HFFc6 (cell line): ENCODE measurements around the gene A1BG. TPM values are rescaled to one million over a fixed set of nuclear protein-coding genes. Genes with fewer than 3 reads are reported as not detected.

Experiments
- DNase-seq: peaks from one replicate; pipeline ENCODE4 v3.0.0-alpha.2; 2018
- H3K27ac Mint-ChIP-seq: 2 replicates; pipeline ENCODE4 v1.8.0; 2020; ENCODE audit warnings: mild to moderate bottlenecking, mixed read lengths
- H3K27me3 Mint-ChIP-seq: 2 replicates; pipeline ENCODE4 v1.8.0; 2021; ENCODE audit warnings: mild to moderate bottlenecking, moderate library complexity, mixed read lengths; ENCODE audit not compliant: insufficient read depth
- H3K36me3 Mint-ChIP-seq: 2 replicates; pipeline ENCODE4 v1.8.0; 2021; ENCODE audit warnings: low read depth, mixed read lengths
- H3K4me1 Mint-ChIP-seq: 2 replicates; pipeline ENCODE4 v1.8.0; 2020; ENCODE audit warnings: low read depth, mixed read lengths
- H3K4me3 Mint-ChIP-seq: 2 replicates; pipeline ENCODE4 v1.8.0; 2020; ENCODE audit warnings: mild to moderate bottlenecking, moderate library complexity, mixed read lengths
- H3K9me3 Mint-ChIP-seq: 2 replicates; pipeline ENCODE4 v1.8.0; 2020; ENCODE audit warnings: mild to moderate bottlenecking, mixed read lengths
- CTCF ChIP-seq: fragments of 200-600 bp; sonication (generic); IDR thresholded peaks from 2 replicates; pipeline ENCODE4 v1.5.0; 2021; ENCODE audit warnings: antibody characterized with exemption, mild to moderate bottlenecking
- total RNA-seq, 6 experiments: library from RNA; stranded (reverse); fragmentation: NEBNext Ultra II Directional; extraction: Animal tissue kit (Norgen Biotek cat#: 25700); gene quantifications; 2 replicates in 1 of 6; 3 replicates in 5 of 6; pipeline ENCODE4 v1.2.3, GENCODE V29; 2021

The A1BG gene
- total RNA-seq, 6 experiments from 2014 or later = 21.2 to 36.9 (median 25.4) TPM

GRCh38 chr19:58399903-58400302, 46.6 kb upstream of the A1BG start:
- DNase-seq = no peak
- Mint-ChIP-seq H3K27me3 (peaks cover 4% of the 10 kb centered on the region; the same call in 1 of the 2 replicates), H3K27ac (no peak overlapping the region), H3K9me3 (no peaks in the 10 kb centered on the region), H3K4me3 (no peak overlapping the region; the same call in 1 of the 2 replicates), H3K4me1 (peaks cover 14% of the 10 kb centered on the region), H3K36me3 (peaks cover 5% of the 10 kb centered on the region)
- no peak for TF ChIP-seq CTCF

- DNase-seq = no peak
- no peak overlapping the region for H3K27ac Mint-ChIP-seq
- no peaks in the 10 kb centered on the region for H3K9me3 Mint-ChIP-seq
- TF ChIP-seq CTCF = no peak
- peaks cover 4% of the 10 kb centered on the region; the same call in 1 of the 2 replicates for H3K27me3 Mint-ChIP-seq
- peaks cover 22% of the 10 kb centered on the region for H3K4me1 Mint-ChIP-seq
- H3K36me3 Mint-ChIP-seq = peaks cover 19% of the 10 kb centered on the region
- no peak overlapping the region for H3K4me3 Mint-ChIP-seq
Measured at GRCh38 chr19:58398545-58398944, 45.3 kb upstream of the A1BG start.

DNA sequence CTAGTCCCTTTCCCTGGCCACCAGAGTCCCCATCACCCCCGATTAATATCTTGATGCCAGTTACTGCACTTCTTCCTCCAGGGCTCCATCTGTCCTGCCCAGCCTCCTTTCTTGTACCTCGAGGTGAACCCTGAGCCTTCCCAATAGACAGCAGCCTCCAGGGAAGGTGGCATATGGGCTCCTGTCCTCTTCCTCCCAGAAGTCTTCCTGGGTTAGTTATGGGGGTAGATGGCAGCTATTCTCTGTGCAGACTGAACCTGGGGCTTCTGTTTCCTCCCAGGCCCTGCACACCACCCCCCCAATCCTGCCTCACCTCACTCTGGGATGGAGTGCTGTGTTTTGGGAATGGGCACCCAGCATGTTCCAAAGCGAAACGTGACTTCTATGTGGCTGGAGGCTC, 44.8 kb upstream of the A1BG start:
- Mint-ChIP-seq H3K27me3 (peaks cover 4% of the 10 kb centered on the region; the same call in 1 of the 2 replicates), H3K9me3 (no peaks in the 10 kb centered on the region), H3K4me1 (peaks cover 22% of the 10 kb centered on the region), H3K27ac (no peak overlapping the region; the same call in 1 of the 2 replicates), H3K4me3 (no peak overlapping the region), H3K36me3 (peaks cover 22% of the 10 kb centered on the region)
- no peak for DNase-seq
- no peak for TF ChIP-seq CTCF

- no peak for TF ChIP-seq CTCF
- H3K36me3 Mint-ChIP-seq = peaks cover 22% of the 10 kb centered on the region
- DNase-seq = no peak
- H3K27ac Mint-ChIP-seq = no peak overlapping the region
- H3K9me3 Mint-ChIP-seq = no peaks in the 10 kb centered on the region
- peaks cover 22% of the 10 kb centered on the region for H3K4me1 Mint-ChIP-seq
- H3K27me3 Mint-ChIP-seq = peaks cover 4% of the 10 kb centered on the region; the same call in 1 of the 2 replicates
- no peak overlapping the region for H3K4me3 Mint-ChIP-seq
Measured at GRCh38 chr19:58397533-58398037, 44.3 kb upstream of the A1BG start.

GRCh38 chr19:58396691-58397532, 43.6 kb upstream of the A1BG start:
- H3K36me3 Mint-ChIP-seq = peaks cover 22% of the 10 kb centered on the region
- H3K27ac Mint-ChIP-seq = no peak overlapping the region
- H3K27me3 Mint-ChIP-seq = peaks cover 6% of the 10 kb centered on the region; the same call in 1 of the 2 replicates

More at GRCh38 chr19:58396691-58397532, 43.6 kb upstream of the A1BG start:
- Mint-ChIP-seq H3K4me1 (peaks cover 22% of the 10 kb centered on the region), H3K9me3 (no peaks in the 10 kb centered on the region), H3K4me3 (no peak overlapping the region)
- DNase-seq = no peak
- TF ChIP-seq CTCF = no peak
